SK-N-MC (cell line): ENCODE data around the gene KIAA1755.

ENCODE experiments used
- EZH2 ChIP-seq: fragments of 200-600 bp; sonication (generic); IDR thresholded peaks from one replicate; pipeline ENCODE4 v1.6.1; 2017; ENCODE audit warnings: antibody characterized with exemption
- FOXP2 ChIP-seq: optimal IDR thresholded peaks from 2 replicates; pipeline ENCODE3; 2011; ENCODE audit warnings: mild to moderate bottlenecking, moderate library complexity; ENCODE audit not compliant: insufficient read depth; ENCODE audit errors: extremely low read length, control extremely low read depth
- POLR2AphosphoS5 ChIP-seq: IDR thresholded peaks from 2 replicates; pipeline ENCODE4 v1.6.1; 2012; ENCODE audit warnings: mild to moderate bottlenecking, low read depth, low read length, borderline replicate concordance

- TF ChIP-seq POLR2AphosphoS5 (no peak), EZH2 (no peak), FOXP2 (no peak)
These were observed 11.1 kb upstream of the KIAA1755 start for GRCh38 chr20:38271608-38272120.
